ENCODE results near the gene BAIAP2L1.
A peak's percentile ranks its signal among the peaks of the same experiment; 100 is the strongest.

BAIAP2L1 gene

DNA sequence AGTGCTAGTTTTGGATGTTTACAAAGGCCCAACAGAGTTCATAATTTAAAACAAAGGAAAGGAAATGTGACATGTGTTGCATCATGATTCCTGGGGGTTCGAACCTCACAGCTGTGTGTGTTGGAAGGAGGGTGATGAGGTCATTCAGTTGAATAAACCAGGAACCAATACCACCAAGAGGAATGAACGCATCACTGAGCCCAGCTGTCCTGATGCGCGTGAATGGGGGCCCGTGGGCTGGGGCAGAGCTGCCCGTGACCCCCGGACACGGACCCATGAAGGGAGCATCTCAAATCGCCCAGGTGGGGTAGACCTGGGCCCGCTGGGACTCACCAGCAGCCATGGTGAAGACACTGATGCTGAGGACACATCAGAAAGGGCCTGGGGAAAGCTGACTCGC, 86.4 kb downstream of the BAIAP2L1 start:
- CTCF ChIA-PET, result no interaction called here
- POLR2A ChIA-PET (ENCODE audit: low non-redundant PET), result interaction anchor here (0.7 kb wide), 1 partner anchor 1362 kb away, joined by 3 read pairs; no protein-coding TSS in a partner anchor
- DNase-seq (ENCODE audit: low spot score), result no peak
- TF ChIP-seq, protein P1, sequence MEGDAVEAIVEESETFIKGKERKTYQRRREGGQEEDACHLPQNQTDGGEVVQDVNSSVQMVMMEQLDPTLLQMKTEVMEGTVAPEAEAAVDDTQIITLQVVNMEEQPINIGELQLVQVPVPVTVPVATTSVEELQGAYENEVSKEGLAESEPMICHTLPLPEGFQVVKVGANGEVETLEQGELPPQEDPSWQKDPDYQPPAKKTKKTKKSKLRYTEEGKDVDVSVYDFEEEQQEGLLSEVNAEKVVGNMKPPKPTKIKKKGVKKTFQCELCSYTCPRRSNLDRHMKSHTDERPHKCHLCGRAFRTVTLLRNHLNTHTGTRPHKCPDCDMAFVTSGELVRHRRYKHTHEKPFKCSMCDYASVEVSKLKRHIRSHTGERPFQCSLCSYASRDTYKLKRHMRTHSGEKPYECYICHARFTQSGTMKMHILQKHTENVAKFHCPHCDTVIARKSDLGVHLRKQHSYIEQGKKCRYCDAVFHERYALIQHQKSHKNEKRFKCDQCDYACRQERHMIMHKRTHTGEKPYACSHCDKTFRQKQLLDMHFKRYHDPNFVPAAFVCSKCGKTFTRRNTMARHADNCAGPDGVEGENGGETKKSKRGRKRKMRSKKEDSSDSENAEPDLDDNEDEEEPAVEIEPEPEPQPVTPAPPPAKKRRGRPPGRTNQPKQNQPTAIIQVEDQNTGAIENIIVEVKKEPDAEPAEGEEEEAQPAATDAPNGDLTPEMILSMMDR (conservative IDR thresholded peaks at IDR 0.05; ENCODE audit: low read depth), result no peak
- peak overlapping the region; percentile 33; the same call in 1 of the 2 replicates for H3K27ac ChIP-seq

DNA sequence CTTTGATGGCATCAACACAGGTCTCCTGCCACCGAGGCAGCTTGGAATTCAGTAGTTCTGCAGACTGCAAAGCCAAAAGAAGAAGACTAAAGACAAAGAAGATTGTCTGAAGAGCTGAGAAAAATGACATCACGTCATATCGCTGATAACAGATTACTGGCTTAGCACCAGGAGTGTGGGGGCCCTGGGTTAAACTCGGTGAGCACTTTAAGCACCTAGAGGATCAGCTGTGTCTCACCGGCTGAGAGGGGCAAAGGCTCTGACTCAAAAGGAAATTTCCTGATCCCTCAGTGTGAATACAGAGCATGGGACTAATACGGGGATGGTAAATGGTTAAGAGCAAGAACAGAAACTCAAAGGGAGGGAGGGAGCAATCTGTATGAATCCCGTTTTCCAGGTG, 88.7 kb downstream of the BAIAP2L1 start:
- DNase-seq (ENCODE audit: low spot score), result no peak
- ChIA-PET CTCF (no interaction called here), POLR2A (ENCODE audit: low non-redundant PET) (no interaction called here)
- TF ChIP-seq, protein P1 (conservative IDR thresholded peaks at IDR 0.05; ENCODE audit: low read depth), result no peak
- peak overlapping the region; percentile 48 for H3K27ac ChIP-seq

DNA sequence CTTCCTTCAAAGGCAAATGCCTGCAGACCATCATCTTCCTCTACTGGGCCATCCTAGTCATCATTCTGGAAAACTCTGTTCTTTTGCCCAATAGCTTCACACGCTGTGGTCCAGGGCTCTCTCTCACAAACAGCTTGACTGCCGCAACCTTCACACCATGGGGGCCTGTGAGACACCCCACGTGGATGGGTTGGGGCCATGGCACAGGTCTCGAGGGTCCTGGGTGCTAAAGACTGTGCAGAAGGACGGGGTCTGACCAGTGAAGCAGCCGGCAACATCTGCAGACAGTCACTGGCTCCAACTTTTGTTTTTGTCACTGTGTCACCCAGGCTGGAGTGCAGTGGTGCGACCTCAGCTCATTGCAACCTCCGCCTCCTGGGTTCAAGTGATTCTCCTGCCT, 91.3 kb downstream of the BAIAP2L1 start:
- TF ChIP-seq, protein P1 (conservative IDR thresholded peaks at IDR 0.05; ENCODE audit: low read depth), result no peak
- no peak overlapping the region for H3K27ac ChIP-seq
- ChIA-PET POLR2A (ENCODE audit: low non-redundant PET) (no interaction called here), CTCF (interaction anchor here (0.7 kb wide), 1 partner anchor 12 kb away, joined by 3 read pairs; no protein-coding TSS in a partner anchor)
- DNase-seq (ENCODE audit: low spot score), result no peak

DNA sequence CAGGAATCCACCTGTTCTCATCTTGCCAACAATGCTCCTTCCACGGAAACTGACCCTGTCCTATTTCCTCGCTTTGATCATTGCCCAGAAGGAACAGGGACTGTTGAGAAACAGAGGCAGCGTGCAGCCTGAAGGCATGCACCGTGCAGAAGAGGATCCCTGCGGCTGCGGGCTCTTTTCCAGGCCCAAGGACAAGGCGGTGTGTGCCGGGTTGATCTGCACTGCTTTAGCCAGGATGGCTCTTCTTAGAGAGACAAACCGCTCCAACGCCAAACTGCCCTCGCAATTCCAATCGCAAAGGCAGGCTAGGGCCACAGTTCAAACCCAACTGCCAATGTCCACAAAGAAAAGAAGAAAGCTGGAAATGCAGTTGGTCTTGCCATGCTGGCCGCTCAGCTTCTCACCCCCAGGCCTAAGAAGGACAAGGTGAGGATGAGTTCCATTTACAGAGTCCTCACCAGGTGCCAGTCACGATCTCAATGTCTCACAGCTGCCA, 92.9 kb downstream of the BAIAP2L1 start:
- CTCF ChIA-PET, result interaction anchor here (0.6 kb wide), 2 partner anchors 534 to 619 kb away, joined by 3 read pairs; no protein-coding TSS in a partner anchor
- TF ChIP-seq, protein P1 (conservative IDR thresholded peaks at IDR 0.05; ENCODE audit: low read depth), result no peak
- H3K27ac ChIP-seq, result peak overlapping the region; percentile 18; the same call in 1 of the 2 replicates
- POLR2A ChIA-PET (ENCODE audit: low non-redundant PET), result no interaction called here
- no peak for DNase-seq (ENCODE audit: low spot score)

DNA sequence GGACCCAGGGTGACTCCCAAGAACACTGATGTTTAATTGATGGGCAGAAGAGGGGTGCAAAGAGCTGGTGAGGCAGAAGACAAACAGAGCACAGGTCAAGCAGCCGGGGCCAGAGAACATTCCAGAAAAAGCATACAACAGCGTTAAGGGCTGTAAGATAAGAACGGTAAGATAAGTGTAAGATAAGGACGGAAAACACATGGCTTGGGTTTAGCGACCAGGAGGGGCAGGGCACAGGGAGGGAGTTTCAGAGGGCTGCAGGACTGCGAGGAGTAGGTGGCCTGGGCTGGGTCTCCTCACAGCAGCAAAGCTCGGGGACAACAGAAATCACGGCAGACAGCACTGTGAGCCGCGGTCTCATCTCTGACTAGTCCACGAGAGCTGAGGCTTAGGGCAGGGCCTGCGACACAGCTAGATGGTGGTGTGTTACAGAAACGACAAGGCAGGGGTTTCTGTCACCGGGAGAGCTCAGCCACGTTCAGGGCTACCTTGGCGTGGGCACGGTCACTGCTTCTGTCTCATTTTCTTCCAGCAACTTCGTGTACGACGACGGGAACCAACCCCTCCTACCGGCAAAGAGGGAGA, 94.8 kb downstream of the BAIAP2L1 start:
- CTCF ChIA-PET, result interaction anchor here (0.6 to 0.7 kb wide), 2 partner anchors 182 to 184 kb away, joined by 3 to 4 read pairs; no protein-coding TSS in a partner anchor
- peak overlapping the region; percentile 1; the same call in 1 of the 2 replicates for H3K27ac ChIP-seq
- TF ChIP-seq, protein P1 (conservative IDR thresholded peaks at IDR 0.05; ENCODE audit: low read depth), result no peak
- DNase-seq (ENCODE audit: low spot score), result no peak
- POLR2A ChIA-PET (ENCODE audit: low non-redundant PET), result no interaction called here

DNA sequence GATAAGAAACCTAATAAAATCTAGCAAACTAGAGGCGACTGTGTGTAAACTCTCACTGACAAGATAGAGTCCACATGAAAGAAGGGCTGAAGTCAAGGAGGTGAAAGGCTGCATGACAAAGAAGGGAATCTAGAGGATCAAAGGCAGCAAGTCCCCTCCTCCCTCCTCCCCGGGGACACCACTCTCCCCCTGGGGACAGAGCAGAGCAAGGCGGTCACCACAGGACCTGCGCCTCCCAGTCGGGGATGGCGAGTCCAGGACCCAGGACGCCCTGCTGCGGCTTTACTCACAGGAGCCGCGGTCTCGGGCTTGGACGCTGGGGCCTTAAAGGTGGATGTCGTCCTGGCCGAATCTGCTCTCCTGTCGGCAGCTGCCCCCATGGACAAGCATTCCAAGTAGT, 97.0 kb downstream of the BAIAP2L1 start:
- POLR2A ChIA-PET (ENCODE audit: low non-redundant PET), result no interaction called here
- TF ChIP-seq, protein P1 (conservative IDR thresholded peaks at IDR 0.05; ENCODE audit: low read depth), result no peak
- H3K27ac ChIP-seq, result no peak overlapping the region
- no peak for DNase-seq (ENCODE audit: low spot score)
- CTCF ChIA-PET, result no interaction called here
